Prostate gland (tissue), 2 donors: ENCODE results near the gene PHF21B. TPM values are rescaled to one million over a fixed set of nuclear protein-coding genes. Genes with fewer than 3 reads are reported as not detected.

Experiments used
- DNase-seq: peaks from one replicate; pipeline ENCODE4 v3.0.0-alpha.2; 2019; ENCODE audit warnings: low spot score
- H3K27ac ChIP-seq, 2 donors: fragments of 200-600 bp; sonication (generic); 2 replicates each; pipeline ENCODE4 v1.5.1; 2017 to 2019
- H3K27me3 ChIP-seq: fragments of 200-600 bp; sonication (generic); replicated peaks from 2 replicates; pipeline ENCODE4 v1.5.1; 2019; ENCODE audit not compliant: insufficient read depth
- H3K36me3 ChIP-seq, 2 donors: fragments of 200-600 bp; sonication (generic); 1 replicate in 1 of 2; 2 replicates in 1 of 2; pipeline versions ENCODE4 v1.5.1 to v1.8.1; 2017 to 2019
- H3K4me1 ChIP-seq: fragments of 200-600 bp; sonication (generic); replicated peaks from 2 replicates; pipeline ENCODE4 v1.5.1; 2019
- H3K4me3 ChIP-seq, 2 donors: fragments of 200-600 bp; sonication (generic); 2 replicates each; pipeline ENCODE4 v1.5.1; 2017 to 2019
- H3K9me3 ChIP-seq: fragments of 200-600 bp; sonication (generic); 2 replicates; pipeline ENCODE4 v1.5.1; 2017
- CTCF ChIP-seq, 4 experiments: fragments of 200-600 bp in 2 of 4; fragments of 450-650 bp in 2 of 4; sonication (generic) in 2 of 4; IDR thresholded peaks; 1 replicate in 3 of 4; 2 replicates in 1 of 4; pipeline ENCODE4 v1.5.1; 2016 to 2019; ENCODE audit warnings: antibody characterized with exemption in 4 of 4, mild to moderate bottlenecking in 2 of 4, moderate library complexity in 2 of 4
- POLR2A ChIP-seq: fragments of 450-650 bp; IDR thresholded peaks from one replicate; pipeline ENCODE4 v1.6.1; 2016; ENCODE audit warnings: antibody characterized with exemption, mild to moderate bottlenecking
- POLR2AphosphoS5 ChIP-seq: sonication (generic); formaldehyde crosslinking; IDR thresholded peaks from one replicate; pipeline ENCODE4 v1.6.1; 2017; ENCODE audit warnings: antibody characterized with exemption
- WGBS: methylation state at CpG from one replicate; pipeline ENCODE4 v1.1.5; 2018; 5-methylcytosine and 5-hydroxymethylcytosine counted together
- intact Hi-C: fragments of 100-400 bp; cut with DNase I; formaldehyde crosslinking; loops from one replicate; pipeline ENCODE4 v1.14.2; 2022
- total RNA-seq, 2 donors: library from RNA; depleted of rRNA; stranded (reverse); fragments of >200 nt; gene quantifications; one replicate each; pipeline ENCODE4 v1.1.0, GENCODE V29; 2016

PHF21B gene
- total RNA-seq, 2 donors from 2014 or later = 9.7 to 27.3 TPM

- H3K9me3 ChIP-seq = no peaks in the 10 kb centered on the region
Measured at GRCh38 chr22:44983878-44984482, 25.8 kb downstream of the PHF21B start.

GRCh38 chr22:44982445-44982844 lies 27.4 kb downstream of the PHF21B start:
- no peak for TF ChIP-seq CTCF (IDR thresholded peaks at IDR 0.05)
- no peak for TF ChIP-seq POLR2A
- H3K4me3 ChIP-seq = no peak overlapping the region

More at GRCh38 chr22:44983878-44984482, 25.8 kb downstream of the PHF21B start:
- TF ChIP-seq CTCF (IDR thresholded peaks at IDR 0.05) (no peak), POLR2AphosphoS5 (no peak), POLR2A (no peak)
- Histone ChIP-seq H3K27ac (no peak overlapping the region), H3K4me1 (no peaks in the 10 kb centered on the region), H3K36me3 (no peaks in the 10 kb centered on the region), H3K27me3 (no peaks in the 10 kb centered on the region), H3K4me3 (no peak overlapping the region)
- WGBS = 95% methylated on average over 4 of the region's 4 CpGs
- intact Hi-C loops = loop anchor here (10.0 kb wide), 1 partner anchor 101 kb away; no protein-coding TSS in a partner anchor
- no peak for DNase-seq

GRCh38 chr22:44981857-44982256 lies 27.9 kb downstream of the PHF21B start:
- 94% methylated on average over 11 of the region's 11 CpGs for WGBS
- H3K4me3 ChIP-seq = no peak overlapping the region
- H3K9me3 ChIP-seq = no peaks in the 10 kb centered on the region
- no peaks in the 10 kb centered on the region for H3K36me3 ChIP-seq
- intact Hi-C loops = loop anchor here (10.0 kb wide), 1 partner anchor 103 kb away; no protein-coding TSS in a partner anchor
- H3K4me1 ChIP-seq = no peaks in the 10 kb centered on the region
- no peak for DNase-seq
- TF ChIP-seq POLR2AphosphoS5 = no peak
- no peak for TF ChIP-seq CTCF (IDR thresholded peaks at IDR 0.05)
- H3K27ac ChIP-seq = no peak overlapping the region
- no peaks in the 10 kb centered on the region for H3K27me3 ChIP-seq

More at GRCh38 chr22:44982445-44982844, 27.4 kb downstream of the PHF21B start:
- Histone ChIP-seq H3K9me3 (no peaks in the 10 kb centered on the region), H3K36me3 (no peaks in the 10 kb centered on the region), H3K4me1 (no peaks in the 10 kb centered on the region), H3K27me3 (no peaks in the 10 kb centered on the region), H3K27ac (no peak overlapping the region)
- intact Hi-C loops = loop anchor here (10.0 kb wide), 1 partner anchor 102 kb away; no protein-coding TSS in a partner anchor
- DNase-seq = no peak
- 91% methylated on average over 9 of the region's 9 CpGs for WGBS

- no peaks in the 10 kb centered on the region for H3K9me3 ChIP-seq
- DNase-seq = no peak
- no peaks in the 10 kb centered on the region for H3K4me1 ChIP-seq
- no peak overlapping the region for H3K4me3 ChIP-seq
- TF ChIP-seq POLR2A = no peak
- no peak for TF ChIP-seq CTCF (IDR thresholded peaks at IDR 0.05)
- no peak for TF ChIP-seq POLR2AphosphoS5
- H3K27ac ChIP-seq = no peak overlapping the region
- no peaks in the 10 kb centered on the region for H3K27me3 ChIP-seq
- 82% methylated on average over 6 of the region's 6 CpGs for WGBS
- H3K36me3 ChIP-seq = no peaks in the 10 kb centered on the region
- intact Hi-C loops = no loop called here
Measured at GRCh38 chr22:44979154-44979553, 30.7 kb downstream of the PHF21B start.
